ENCODE data around the gene ITGB3.

ITGB3 gene

GRCh38 chr17:47288531-47289116, 35.0 kb downstream of the ITGB3 start:
- Histone ChIP-seq H3K36me3 (ENCODE audit: insufficient read depth, insufficient read length, low read length) (peaks cover 3% of the 10 kb centered on the region), H3K27me3 (ENCODE audit: insufficient read depth, insufficient read length) (no peaks in the 10 kb centered on the region), H3K9ac (ENCODE audit: insufficient read length, low read depth) (no peak overlapping the region), H3K4me3 (ENCODE audit: insufficient read length, low read depth) (no peak overlapping the region), H3K9me3 (ENCODE audit: insufficient read depth, low read length) (no peaks in the 10 kb centered on the region), H3K4me1 (ENCODE audit: insufficient read depth, insufficient read length) (no peaks in the 10 kb centered on the region)
- TF ChIP-seq SUZ12 (IDR thresholded peaks at IDR 0.05; ENCODE audit: extremely low read depth, insufficient read depth, insufficient read length) (no peak), YY1 (IDR thresholded peaks at IDR 0.05; ENCODE audit: insufficient read depth, insufficient read length) (no peak), ZNF274 (IDR thresholded peaks at IDR 0.05; ENCODE audit: low read depth, low read length) (no peak)
- DNase-seq (ENCODE audit: low read depth, low spot score) = no peak

- H3K4me3 ChIP-seq (ENCODE audit: insufficient read length, low read depth) = no peak overlapping the region
- H3K9me3 ChIP-seq (ENCODE audit: insufficient read depth, low read length) = no peaks in the 10 kb centered on the region
- TF ChIP-seq SUZ12 (IDR thresholded peaks at IDR 0.05; ENCODE audit: extremely low read depth, insufficient read depth, insufficient read length) = no peak
- TF ChIP-seq ZNF274 (IDR thresholded peaks at IDR 0.05; ENCODE audit: low read depth, low read length) = no peak
- TF ChIP-seq YY1 (IDR thresholded peaks at IDR 0.05; ENCODE audit: insufficient read depth, insufficient read length) = no peak
- DNase-seq (ENCODE audit: low read depth, low spot score) = no peak
- H3K27me3 ChIP-seq (ENCODE audit: insufficient read depth, insufficient read length) = no peaks in the 10 kb centered on the region
- H3K36me3 ChIP-seq (ENCODE audit: insufficient read depth, insufficient read length, low read length) = peaks cover 3% of the 10 kb centered on the region
- no peak overlapping the region for H3K9ac ChIP-seq (ENCODE audit: insufficient read length, low read depth)
- no peaks in the 10 kb centered on the region for H3K4me1 ChIP-seq (ENCODE audit: insufficient read depth, insufficient read length)
These were observed 35.7 kb downstream of the ITGB3 start for GRCh38 chr17:47289302-47289701.

- TF ChIP-seq ZNF274 (IDR thresholded peaks at IDR 0.05; ENCODE audit: low read depth, low read length) (no peak), SUZ12 (IDR thresholded peaks at IDR 0.05; ENCODE audit: extremely low read depth, insufficient read depth, insufficient read length) (no peak), YY1 (IDR thresholded peaks at IDR 0.05; ENCODE audit: insufficient read depth, insufficient read length) (no peak)
- no peak for DNase-seq (ENCODE audit: low read depth, low spot score)
- Histone ChIP-seq H3K27me3 (ENCODE audit: insufficient read depth, insufficient read length) (no peaks in the 10 kb centered on the region), H3K4me3 (ENCODE audit: insufficient read length, low read depth) (no peak overlapping the region), H3K9ac (ENCODE audit: insufficient read length, low read depth) (no peak overlapping the region), H3K4me1 (ENCODE audit: insufficient read depth, insufficient read length) (no peaks in the 10 kb centered on the region), H3K9me3 (ENCODE audit: insufficient read depth, low read length) (no peaks in the 10 kb centered on the region), H3K36me3 (ENCODE audit: insufficient read depth, insufficient read length, low read length) (peaks cover 3% of the 10 kb centered on the region)
These were observed 37.2 kb downstream of the ITGB3 start for GRCh38 chr17:47290870-47291241.

- Histone ChIP-seq H3K9me3 (ENCODE audit: insufficient read depth, low read length) (no peaks in the 10 kb centered on the region), H3K27me3 (ENCODE audit: insufficient read depth, insufficient read length) (no peaks in the 10 kb centered on the region), H3K4me1 (ENCODE audit: insufficient read depth, insufficient read length) (no peaks in the 10 kb centered on the region), H3K9ac (ENCODE audit: insufficient read length, low read depth) (no peak overlapping the region), H3K36me3 (ENCODE audit: insufficient read depth, insufficient read length, low read length) (peaks cover 3% of the 10 kb centered on the region), H3K4me3 (ENCODE audit: insufficient read length, low read depth) (no peak overlapping the region)
- DNase-seq (ENCODE audit: low read depth, low spot score) = no peak
- TF ChIP-seq YY1 (IDR thresholded peaks at IDR 0.05; ENCODE audit: insufficient read depth, insufficient read length) = no peak
- TF ChIP-seq SUZ12 (IDR thresholded peaks at IDR 0.05; ENCODE audit: extremely low read depth, insufficient read depth, insufficient read length) = no peak
- TF ChIP-seq ZNF274 (IDR thresholded peaks at IDR 0.05; ENCODE audit: low read depth, low read length) = no peak
These were observed 37.7 kb downstream of the ITGB3 start for GRCh38 chr17:47291242-47291873.

DNA sequence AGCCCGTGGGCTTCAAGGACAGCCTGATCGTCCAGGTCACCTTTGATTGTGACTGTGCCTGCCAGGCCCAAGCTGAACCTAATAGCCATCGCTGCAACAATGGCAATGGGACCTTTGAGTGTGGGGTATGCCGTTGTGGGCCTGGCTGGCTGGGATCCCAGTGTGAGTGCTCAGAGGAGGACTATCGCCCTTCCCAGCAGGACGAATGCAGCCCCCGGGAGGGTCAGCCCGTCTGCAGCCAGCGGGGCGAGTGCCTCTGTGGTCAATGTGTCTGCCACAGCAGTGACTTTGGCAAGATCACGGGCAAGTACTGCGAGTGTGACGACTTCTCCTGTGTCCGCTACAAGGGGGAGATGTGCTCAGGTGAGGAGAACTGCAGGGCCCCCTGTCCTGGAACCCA, 38.6 kb downstream of the ITGB3 start:
- no peak overlapping the region for H3K9ac ChIP-seq (ENCODE audit: insufficient read length, low read depth)

GRCh38 chr17:47295037-47295873, 41.6 kb downstream of the ITGB3 start:
- H3K36me3 ChIP-seq (ENCODE audit: insufficient read depth, insufficient read length, low read length) = peaks cover 3% of the 10 kb centered on the region
- no peak overlapping the region for H3K4me3 ChIP-seq (ENCODE audit: insufficient read length, low read depth)
- DNase-seq (ENCODE audit: low read depth, low spot score) = no peak
- no peaks in the 10 kb centered on the region for H3K9me3 ChIP-seq (ENCODE audit: insufficient read depth, low read length)
- TF ChIP-seq YY1 (IDR thresholded peaks at IDR 0.05; ENCODE audit: insufficient read depth, insufficient read length) (no peak), ZNF274 (IDR thresholded peaks at IDR 0.05; ENCODE audit: low read depth, low read length) (no peak), SUZ12 (IDR thresholded peaks at IDR 0.05; ENCODE audit: extremely low read depth, insufficient read depth, insufficient read length) (no peak)
- no peak overlapping the region for H3K9ac ChIP-seq (ENCODE audit: insufficient read length, low read depth)
- H3K4me1 ChIP-seq (ENCODE audit: insufficient read depth, insufficient read length) = no peaks in the 10 kb centered on the region
- no peaks in the 10 kb centered on the region for H3K27me3 ChIP-seq (ENCODE audit: insufficient read depth, insufficient read length)

More for the DNA sequence above, 38.6 kb downstream of the ITGB3 start:
- Histone ChIP-seq H3K4me3 (ENCODE audit: insufficient read length, low read depth) (no peak overlapping the region), H3K9me3 (ENCODE audit: insufficient read depth, low read length) (no peaks in the 10 kb centered on the region), H3K36me3 (ENCODE audit: insufficient read depth, insufficient read length, low read length) (peaks cover 3% of the 10 kb centered on the region), H3K4me1 (ENCODE audit: insufficient read depth, insufficient read length) (no peaks in the 10 kb centered on the region), H3K27me3 (ENCODE audit: insufficient read depth, insufficient read length) (no peaks in the 10 kb centered on the region)
- no peak for TF ChIP-seq SUZ12 (IDR thresholded peaks at IDR 0.05; ENCODE audit: extremely low read depth, insufficient read depth, insufficient read length)
- no peak for TF ChIP-seq YY1 (IDR thresholded peaks at IDR 0.05; ENCODE audit: insufficient read depth, insufficient read length)
- no peak for DNase-seq (ENCODE audit: low read depth, low spot score)

DNA sequence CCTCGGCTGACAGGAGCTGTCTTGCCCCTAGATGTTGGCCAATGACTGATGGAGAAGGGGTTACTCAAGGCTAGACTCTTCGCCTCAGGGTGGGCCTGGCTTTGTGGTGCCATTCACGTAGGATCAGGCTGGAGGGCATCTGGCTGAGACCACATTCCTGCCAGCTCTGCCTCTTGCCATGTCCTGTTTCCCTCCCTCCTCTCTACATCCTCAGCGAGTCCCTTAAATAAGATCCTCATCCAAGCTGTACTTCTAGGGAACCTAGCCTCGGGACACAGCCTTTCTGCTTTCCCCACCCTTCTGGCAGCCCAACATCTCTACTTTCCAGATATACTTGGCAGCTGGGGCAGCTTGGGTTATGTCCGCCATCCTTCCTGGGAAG, 42.2 kb downstream of the ITGB3 start:
- no peaks in the 10 kb centered on the region for H3K4me1 ChIP-seq (ENCODE audit: insufficient read depth, insufficient read length)
- no peak overlapping the region for H3K4me3 ChIP-seq (ENCODE audit: insufficient read length, low read depth)
- no peak for DNase-seq (ENCODE audit: low read depth, low spot score)
- H3K36me3 ChIP-seq (ENCODE audit: insufficient read depth, insufficient read length, low read length) = peaks cover 6% of the 10 kb centered on the region
- H3K27me3 ChIP-seq (ENCODE audit: insufficient read depth, insufficient read length) = no peaks in the 10 kb centered on the region
- no peaks in the 10 kb centered on the region for H3K9me3 ChIP-seq (ENCODE audit: insufficient read depth, low read length)
- H3K9ac ChIP-seq (ENCODE audit: insufficient read length, low read depth) = no peak overlapping the region
- no peak for TF ChIP-seq YY1 (IDR thresholded peaks at IDR 0.05; ENCODE audit: insufficient read depth, insufficient read length)
- TF ChIP-seq SUZ12 (IDR thresholded peaks at IDR 0.05; ENCODE audit: extremely low read depth, insufficient read depth, insufficient read length) = no peak
- TF ChIP-seq ZNF274 (IDR thresholded peaks at IDR 0.05; ENCODE audit: low read depth, low read length) = no peak

Measured in NT2/D1 (cell line).